Right ventricle myocardium superior (tissue), 1 donor: ENCODE data around the gene PRC1. TPM values are rescaled to one million over a fixed set of nuclear protein-coding genes. Genes with fewer than 3 reads are reported as not detected.

Source experiments
- ATAC-seq: fragments of 200-7000 bp; cut with Tn5 transposase; one replicate; pipeline ENCODE4 v1.9.1; 2020; ENCODE audit warnings: mild to moderate bottlenecking; ENCODE audit not compliant: poor library complexity
- DNase-seq: peaks from one replicate; pipeline ENCODE4 v3.0.0-alpha.2; 2020
- intact Hi-C: fragments of 100-400 bp; cut with DNase I; formaldehyde crosslinking; loops from one replicate; pipeline ENCODE4 v1.11.2; 2022
- total RNA-seq: library from RNA; stranded (reverse); fragmentation: NEBNext Ultra II Directional; extraction: Animal tissue kit (Norgen Biotek cat#: 25700); gene quantifications from one replicate; pipeline ENCODE4 v1.2.1, GENCODE V29; 2021
- donor health status: DM: no; HTN: yes; CAD: no; lungs with severe emphysema.

PRC1 gene
- total RNA-seq, 1 donor from 2014 or later, result 3.7 TPM

DNA sequence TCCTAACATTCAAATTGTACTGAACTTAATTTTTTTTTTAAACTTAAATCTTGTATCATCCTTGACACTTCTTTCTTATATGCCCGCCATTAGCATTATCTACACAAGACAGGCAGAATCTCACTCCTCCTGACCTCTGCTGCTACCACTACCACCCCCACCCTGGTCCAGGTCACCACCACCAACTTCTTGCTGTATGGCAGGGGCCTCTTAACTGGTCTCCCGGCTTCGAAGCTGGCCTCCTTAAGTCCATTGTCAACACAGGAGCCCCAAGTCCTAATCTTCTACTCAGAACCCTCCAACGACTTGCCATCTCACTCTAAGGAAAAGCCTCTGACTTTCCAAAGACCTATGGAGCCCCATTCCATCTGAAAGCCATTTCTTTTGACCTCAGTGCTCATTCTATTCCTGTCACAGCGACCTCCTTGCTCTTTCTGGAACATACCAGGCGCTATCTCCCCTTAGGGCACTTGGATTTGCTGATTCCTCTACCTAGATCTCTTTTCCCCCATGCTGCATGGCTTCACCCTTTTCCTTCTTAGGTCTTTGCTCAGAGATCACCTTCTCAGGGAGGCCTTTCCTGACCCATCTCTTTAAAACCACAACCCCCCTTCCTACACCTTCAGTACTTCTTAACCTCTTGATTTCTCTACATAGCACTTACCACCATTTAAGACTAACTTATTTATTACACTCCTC is 2.6 kb downstream of the PRC1 start:
- ATAC-seq, result no peak
- no peak for DNase-seq
- intact Hi-C loops, result no loop called here

DNA sequence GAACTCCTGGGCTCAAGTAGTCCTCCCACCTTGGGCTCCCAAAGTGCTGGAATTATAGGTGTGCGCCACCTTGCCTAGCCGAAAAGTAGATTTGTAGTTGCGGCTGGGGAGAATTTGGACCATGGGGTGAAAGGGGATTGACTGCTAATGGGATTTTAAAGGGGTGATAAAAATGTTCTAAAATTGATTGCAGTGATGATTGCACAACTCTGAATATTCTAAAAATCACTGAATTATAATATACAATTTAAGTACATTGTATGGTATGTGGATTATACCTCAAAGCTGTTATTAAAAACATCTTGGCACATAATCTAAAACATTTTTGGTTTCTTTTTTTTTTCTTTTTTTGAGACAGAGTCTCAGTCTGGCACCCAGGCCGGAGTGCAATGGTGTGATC is 3.9 kb downstream of the PRC1 start:
- intact Hi-C loops, result no loop called here
- DNase-seq (no peak), ATAC-seq (no peak)

DNA sequence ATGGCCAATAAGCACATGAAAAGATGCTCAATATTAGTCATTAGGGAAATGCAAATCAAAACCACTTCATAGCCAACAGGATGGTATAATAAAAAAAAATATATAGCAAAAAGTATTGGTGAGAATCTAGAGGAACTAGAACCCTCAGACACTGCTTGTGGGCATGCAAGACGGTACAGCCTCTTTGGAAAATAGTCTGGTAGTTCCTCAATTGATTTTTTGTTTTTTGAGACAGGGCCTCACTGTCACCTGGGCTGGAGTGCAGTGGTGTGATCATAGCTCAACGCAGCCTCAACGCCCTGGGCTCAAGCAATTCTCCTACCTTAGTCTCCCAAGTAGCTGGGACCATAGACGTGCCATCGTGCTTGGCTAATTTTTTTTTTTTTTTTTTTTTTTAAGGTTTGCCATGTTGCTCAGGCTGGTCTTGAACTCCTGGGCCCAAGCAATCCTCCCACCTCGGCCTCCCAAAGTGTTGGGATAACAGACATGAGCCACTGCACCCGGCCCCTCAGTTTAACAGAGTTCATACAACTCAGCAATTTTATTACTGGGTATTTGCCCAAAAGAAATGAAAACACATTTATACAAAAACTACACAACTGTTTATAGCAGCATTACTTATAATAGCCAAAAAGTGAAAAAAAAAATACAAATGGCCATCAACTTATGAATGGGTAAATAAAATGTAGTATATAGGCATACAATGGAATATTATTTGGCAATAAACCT is 5.1 kb downstream of the PRC1 start:
- intact Hi-C loops, result no loop called here
- DNase-seq, result no peak
- no peak for ATAC-seq

DNA sequence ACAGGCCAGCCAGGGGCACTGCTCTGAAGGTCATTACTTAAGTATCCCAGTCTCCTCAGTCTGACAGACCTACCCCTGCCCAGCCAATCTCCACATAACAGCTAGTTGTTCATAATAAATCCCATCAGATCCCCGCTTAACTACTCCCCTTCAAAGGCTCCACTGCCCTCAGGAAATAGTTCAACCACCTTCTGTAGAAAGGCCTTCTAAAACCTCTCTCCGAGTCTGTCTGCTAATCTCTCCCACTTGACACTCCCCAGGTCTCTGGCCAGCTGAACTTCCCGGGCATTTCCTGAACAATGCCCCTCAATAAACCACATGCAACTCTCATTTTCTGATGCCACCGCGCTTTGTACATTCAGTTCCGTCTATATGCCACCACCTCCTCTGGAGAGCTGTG is 6.0 kb downstream of the PRC1 start:
- DNase-seq (no peak), ATAC-seq (no peak)
- intact Hi-C loops, result no loop called here

DNA sequence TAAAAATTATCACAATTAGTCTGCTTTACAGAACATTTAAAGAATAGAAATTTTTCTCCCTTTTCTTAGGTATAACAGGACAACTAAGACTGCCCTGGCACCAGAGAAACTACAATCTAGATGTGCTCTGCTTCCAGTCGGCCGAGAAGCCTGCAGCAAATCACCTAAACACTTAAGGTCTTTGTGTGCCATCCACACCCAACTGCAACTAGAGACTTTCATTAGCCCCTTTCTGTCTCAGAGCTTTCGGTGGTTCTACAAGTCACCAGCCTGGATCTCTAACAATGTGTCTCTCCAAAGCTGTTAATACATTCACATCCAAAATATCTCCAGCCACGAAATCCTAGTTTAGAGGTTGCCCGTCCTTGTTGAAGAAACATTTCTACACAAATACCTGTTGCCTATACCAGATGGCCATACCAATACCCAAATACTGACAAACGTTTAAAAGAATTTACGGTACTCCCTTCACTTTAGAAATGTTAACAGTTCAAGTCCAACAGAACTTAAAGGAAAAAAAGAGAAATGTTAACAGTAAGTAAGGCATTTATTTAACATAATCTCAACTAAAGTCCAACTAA is 6.7 kb downstream of the PRC1 start:
- intact Hi-C loops, result no loop called here
- DNase-seq, result no peak
- no peak for ATAC-seq

DNA sequence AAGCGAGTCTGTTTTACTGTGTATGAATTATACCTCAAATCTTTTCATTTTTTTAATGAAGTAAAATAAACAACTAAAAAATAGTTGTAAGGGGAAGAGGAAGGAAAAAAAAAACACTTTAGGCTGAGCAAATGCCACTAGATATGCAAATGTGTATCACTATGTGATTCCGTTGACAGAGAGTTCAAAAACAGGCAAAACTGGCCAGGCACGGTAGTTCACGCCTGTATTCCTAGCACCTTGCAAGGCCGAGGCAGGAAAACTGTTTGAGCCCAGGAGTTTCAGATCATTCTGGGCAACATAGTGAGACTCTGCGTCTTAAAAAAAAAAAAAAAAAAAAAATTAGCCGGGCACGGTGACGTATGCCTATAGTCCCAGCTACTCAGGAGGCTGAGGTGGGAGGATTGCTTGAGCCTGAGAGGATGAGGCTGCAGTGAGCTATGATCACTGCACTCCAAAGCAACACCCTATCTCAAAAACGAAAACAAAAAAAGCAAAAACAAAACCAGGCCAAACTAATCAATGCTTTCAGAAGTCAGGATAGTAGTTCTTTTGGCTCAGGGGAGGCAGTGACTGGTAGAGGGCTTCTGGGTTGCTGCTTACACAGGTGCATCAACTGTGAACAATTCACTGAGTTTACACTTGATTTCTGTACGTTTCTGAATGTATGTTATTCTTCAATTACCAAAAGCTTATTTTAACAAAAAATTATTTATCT is 7.4 kb downstream of the PRC1 start:
- DNase-seq (no peak), ATAC-seq (no peak)
- intact Hi-C loops, result no loop called here

DNA sequence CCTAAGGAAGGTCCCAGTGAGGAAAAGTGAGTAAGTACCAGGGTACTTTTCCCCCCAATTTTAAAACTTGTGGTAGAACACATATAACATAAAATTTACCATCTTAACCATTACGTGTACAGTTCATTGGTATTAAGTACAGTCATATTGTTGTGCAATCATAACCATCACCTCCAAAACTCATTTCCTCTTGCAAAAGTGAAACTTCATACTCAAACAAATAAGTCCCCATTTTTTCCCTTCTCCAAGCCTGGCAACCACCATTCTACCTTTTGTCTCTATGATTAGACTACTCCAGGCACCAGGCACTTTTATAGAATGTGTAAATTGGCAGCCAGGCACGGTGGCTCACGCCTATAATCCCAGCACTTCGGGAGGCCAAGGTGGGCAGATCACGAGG is 12.2 kb downstream of the PRC1 start:
- DNase-seq (no peak), ATAC-seq (no peak)
- intact Hi-C loops, result no loop called here

DNA sequence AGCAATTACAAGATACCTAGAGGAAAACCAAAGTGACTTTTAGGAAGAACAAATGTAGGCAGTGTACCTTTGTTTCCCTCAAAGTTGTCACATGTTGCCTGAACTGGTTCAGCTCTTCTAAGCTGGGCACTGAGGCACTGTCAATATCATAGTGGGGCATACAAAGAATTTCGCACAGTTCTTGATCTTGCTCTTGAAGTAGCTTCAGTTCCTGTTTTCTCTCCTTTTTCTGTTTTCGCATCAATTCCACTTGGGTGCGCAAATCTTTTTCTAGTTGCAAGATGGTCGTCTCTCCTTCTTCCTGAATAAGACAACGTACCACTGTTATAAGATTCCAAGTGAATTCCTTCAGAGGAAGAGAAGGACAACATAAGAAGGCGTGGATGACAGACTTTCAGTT is 12.7 kb downstream of the PRC1 start:
- ATAC-seq (no peak), DNase-seq (no peak)
- intact Hi-C loops, result no loop called here

DNA sequence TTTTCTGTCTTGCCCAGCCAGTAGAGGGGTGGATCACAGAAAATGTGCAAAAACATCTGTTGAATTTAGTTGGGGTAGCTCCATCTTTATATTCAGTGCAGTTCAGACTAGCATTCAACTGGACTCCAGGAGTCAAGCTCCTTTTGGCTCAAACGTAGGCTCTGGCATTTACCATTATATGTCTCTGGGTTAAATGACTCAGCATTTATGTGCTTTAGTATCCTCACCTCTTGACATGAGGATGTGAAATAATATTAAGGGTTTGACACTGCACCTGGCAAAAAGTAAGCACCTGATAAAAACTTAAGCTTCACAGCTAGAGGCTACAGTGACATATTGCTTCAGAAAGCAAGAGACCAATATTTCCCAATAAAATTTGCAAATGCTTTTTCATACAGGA is 14.8 kb downstream of the PRC1 start:
- intact Hi-C loops, result no loop called here

DNA sequence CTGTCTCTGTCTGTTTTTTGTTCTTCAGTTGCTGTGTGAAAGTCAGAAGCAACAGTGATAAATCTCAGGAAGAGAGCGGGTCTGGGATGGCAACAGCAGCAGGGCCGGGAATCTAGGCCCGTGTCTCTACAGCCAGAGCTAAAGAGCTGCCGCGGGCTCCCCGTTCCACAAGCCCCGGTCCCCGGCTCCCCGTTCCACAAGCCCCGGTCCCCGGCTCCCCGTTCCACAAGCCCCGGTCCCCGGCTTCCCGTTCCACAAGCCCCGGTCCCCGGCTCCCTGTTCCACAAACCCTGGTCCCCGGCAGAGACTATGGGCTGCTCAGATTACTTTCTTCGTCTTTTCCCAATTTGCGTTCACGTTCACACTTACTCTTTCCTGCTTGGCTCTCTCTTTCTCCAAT is 20.1 kb downstream of the PRC1 start:
- DNase-seq, result no peak
- ATAC-seq, result no peak
- intact Hi-C loops, result no loop called here

More for the DNA sequence above, 14.8 kb downstream of the PRC1 start:
- no peak for DNase-seq
- ATAC-seq, result no peak

DNA sequence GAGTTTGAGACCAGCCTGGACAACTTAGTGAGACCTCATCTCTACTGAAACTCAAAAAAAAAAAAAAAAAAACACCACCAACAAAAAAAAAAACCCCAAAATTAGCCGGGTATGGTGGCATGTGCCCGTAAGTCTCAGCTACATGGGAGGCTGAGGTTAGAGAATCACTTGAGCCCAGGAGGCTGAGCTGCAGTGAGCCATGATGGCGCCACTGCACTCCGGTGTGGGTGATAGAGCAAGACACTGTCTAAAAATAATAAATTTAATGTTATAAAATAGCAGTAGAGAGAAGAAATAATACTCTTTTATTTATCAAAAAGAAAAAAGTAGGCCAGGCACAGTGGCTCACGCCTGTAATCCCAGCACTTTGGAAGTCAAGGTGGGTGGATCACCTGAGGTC is 22.2 kb downstream of the PRC1 start:
- intact Hi-C loops, result no loop called here
- DNase-seq, result no peak
- no peak for ATAC-seq

DNA sequence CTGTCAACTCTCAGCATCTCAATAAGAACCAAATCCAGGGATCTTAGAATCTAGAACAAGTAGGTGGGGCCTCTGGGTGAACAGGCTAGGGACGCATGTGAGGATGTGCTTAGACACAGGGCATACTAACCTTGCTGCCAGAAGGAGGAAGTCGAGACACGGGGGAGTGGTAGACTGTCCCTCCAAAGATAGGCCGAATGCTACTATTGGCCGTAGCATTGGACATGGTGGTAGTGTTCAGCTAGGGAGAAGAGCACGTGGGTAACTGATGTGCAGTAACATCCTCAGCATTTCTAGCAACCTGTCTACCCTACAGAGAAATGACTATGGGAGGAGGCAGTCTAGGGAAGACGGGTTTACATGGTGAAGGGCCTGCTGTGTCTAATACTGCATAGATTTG is 24.1 kb downstream of the PRC1 start:
- intact Hi-C loops, result no loop called here
- ATAC-seq (no peak), DNase-seq (no peak)

DNA sequence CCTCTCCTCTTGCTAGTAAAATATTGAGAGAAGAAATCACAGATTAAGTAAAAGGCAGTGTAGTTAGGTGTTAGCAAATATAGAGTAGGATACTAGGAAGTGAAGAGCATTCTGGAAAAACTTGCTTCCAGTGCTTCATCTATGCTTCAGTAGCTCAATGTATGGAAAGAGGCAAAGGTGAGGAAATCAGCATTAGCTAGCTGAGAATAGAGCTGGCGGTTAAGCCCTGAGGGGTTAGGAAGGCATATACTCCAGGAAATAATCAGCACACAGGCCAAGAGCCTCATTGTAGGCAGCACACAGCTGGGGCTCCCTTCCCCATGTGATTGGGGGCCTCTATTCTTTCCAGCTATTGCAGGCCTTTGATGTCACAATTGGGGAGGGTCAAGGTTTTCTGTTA is 25.9 kb downstream of the PRC1 start:
- ATAC-seq (no peak), DNase-seq (no peak)
- intact Hi-C loops, result no loop called here

DNA sequence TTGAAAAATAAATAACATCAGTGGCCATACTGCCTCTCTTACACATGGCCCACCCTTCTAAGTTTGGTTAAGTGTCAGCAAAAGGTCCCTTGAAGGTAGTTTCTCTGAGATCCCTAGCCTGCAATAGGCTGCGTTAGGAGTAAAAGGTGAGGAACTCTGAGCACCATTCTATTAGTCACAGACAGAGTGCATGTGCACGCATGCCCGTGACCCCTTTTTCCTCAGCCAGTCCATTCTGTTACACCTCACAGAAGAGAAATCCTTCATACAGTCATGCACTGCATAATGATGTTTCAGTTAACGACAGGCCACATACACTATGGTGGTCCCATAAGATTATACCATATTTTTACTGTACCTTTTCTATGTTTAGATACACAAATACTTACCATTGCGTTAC is 27.1 kb downstream of the PRC1 start:
- ATAC-seq (no peak), DNase-seq (no peak)
- intact Hi-C loops, result no loop called here

DNA sequence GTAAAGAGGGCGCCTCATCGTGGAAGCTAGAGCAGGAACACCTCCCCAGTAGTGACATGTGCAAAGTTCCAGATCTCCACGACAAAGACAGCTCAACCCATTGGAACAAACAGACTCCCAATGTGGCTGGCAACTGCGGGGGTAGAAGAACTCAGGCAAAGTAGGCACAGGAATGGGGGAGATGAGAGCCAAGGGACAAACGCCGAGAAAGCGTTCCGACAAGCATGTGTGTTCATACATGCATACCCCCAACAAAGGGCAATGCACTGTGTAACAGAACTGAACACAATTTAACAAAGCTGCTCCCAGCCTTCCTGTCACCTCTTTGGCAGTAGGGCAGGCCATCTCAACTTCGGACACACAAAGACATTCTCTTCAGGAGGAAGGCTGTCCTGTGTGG is 28.1 kb downstream of the PRC1 start:
- DNase-seq (no peak), ATAC-seq (no peak)
- intact Hi-C loops, result no loop called here

DNA sequence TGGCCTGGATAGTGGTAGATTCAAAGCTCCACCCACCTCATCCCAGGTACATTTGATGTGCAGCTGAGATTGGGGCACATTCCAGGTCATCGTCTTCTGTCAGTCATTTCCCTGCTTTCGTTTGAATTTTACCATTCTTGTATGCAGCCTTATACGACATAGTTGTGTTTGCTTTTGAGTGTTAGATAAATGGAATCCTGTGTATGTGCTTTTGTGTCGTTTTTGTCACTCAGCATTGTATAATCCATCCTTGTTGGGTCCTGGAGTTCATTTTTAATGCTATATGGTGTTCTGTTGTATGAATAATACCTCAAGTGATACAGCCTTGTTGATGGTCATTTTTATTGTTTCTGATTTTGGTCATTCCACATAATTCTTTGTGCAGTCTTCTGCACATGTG is 32.3 kb downstream of the PRC1 start:
- no peak for DNase-seq
- intact Hi-C loops, result loop anchor here (5.0 kb wide), 2 partner anchors 70 to 85 kb away; no protein-coding TSS in a partner anchor

DNA sequence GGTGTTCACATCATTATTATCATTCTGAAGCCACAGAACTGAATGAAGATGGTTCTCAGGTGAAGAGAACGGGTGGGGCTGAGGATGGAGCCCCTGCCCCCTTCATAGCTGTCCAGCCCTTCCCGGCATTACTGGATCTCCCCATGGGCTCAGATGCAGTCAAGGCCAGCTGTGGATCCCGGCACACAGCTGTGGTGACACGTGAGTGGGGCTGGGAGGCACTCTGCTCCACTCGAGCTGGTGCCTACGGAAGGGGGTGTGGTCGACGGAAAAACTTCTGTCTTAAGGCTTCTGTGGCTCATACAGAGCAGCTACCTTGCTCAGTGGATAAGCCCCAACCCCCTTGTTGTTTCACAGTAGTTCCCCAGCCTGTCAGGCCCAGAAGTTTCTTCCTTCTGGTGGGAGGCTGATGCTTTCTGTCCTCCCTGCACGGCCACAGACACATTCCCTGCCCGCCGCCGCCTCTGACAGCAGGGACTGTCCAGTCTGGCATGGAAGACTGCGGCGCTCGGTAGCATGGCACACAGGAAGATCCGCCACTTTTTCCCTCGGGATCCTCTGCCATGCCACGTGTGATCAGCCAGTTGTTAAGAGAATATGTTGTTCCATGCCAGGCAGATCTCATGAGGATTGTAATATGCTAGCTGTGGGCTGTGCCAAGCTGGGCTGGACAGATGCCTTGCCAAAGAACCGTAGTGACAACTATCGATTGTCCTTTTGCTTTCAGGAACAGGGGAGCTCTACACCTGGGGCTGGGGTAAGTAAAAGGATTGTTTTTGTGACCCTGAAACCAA is 33.8 kb downstream of the PRC1 start:
- intact Hi-C loops, result loop anchor here (5.0 kb wide), 2 partner anchors 72 to 87 kb away; no protein-coding TSS in a partner anchor
- no peak for DNase-seq
- no peak for ATAC-seq

More for the DNA sequence above, 32.3 kb downstream of the PRC1 start:
- ATAC-seq, result no peak

DNA sequence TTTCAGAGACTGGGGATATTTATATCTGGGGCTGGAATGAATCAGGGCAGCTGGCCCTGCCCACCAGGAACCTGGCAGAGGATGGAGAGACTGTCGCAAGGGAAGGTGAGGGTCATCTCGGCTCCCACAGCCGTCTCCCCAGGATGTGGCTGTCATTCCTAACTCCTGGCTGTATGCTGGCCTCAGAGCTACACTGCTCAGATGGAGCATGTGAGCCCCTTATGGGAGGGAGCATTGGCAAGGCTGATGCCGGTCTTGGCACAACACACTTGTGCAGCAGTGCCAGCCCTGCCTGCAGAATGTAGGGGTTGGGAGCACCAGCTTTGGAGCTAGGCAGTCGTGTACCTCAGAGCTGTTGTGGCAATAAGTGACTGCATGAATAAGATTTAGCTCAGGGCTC is 34.4 kb downstream of the PRC1 start:
- intact Hi-C loops, result loop anchor here (5.0 kb wide), 3 partner anchors 72 to 312 kb away; no protein-coding TSS in a partner anchor
- ATAC-seq (peak; percentile 65), DNase-seq (peak; percentile 79)
